Central memory CD4-positive, alpha-beta T cell (primary cell): ENCODE results near the gene CNDP2.

Source experiments
- DNase-seq: peaks from one replicate; pipeline ENCODE4 v3.0.0; 2022

The CNDP2 gene

GRCh38 chr18:74501386-74501785 is 5.2 kb downstream of the CNDP2 start:
- DNase-seq = no peak

GRCh38 chr18:74503137-74503536 is 7.0 kb downstream of the CNDP2 start:
- no peak for DNase-seq

GRCh38 chr18:74505776-74506175 is 9.6 kb downstream of the CNDP2 start:
- DNase-seq = no peak

DNA sequence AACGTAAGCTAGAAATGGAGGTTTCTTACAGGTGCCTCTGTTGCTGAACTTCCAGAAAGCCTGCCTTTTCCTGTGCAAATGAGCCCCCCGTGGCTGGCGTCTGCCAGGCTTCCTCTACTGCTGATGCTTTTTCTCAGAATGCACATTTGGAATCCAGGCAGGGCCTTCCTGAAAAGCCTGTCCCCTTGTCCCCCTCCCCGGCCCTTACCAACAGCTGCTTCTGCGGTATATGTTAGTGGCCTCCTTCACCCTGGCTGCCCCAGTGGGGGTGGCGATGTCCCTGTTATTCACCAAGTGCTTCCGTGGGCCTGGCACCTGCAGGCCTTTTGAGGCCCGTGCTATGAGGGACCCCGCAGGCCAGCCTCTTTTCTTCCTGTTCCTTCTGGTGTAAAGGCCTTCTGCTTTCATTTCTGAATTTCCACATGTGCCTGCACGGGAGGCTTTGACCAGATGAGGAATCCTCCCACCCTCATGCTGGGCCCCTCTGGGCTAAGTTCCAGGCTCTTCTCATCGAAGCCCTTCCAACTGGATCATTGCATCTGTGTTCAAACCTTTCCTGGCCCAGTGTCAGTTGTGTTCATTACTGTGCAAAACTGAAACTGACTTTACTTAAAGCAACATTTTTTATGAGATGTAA is 10.4 kb downstream of the CNDP2 start:
- DNase-seq = no peak

DNA sequence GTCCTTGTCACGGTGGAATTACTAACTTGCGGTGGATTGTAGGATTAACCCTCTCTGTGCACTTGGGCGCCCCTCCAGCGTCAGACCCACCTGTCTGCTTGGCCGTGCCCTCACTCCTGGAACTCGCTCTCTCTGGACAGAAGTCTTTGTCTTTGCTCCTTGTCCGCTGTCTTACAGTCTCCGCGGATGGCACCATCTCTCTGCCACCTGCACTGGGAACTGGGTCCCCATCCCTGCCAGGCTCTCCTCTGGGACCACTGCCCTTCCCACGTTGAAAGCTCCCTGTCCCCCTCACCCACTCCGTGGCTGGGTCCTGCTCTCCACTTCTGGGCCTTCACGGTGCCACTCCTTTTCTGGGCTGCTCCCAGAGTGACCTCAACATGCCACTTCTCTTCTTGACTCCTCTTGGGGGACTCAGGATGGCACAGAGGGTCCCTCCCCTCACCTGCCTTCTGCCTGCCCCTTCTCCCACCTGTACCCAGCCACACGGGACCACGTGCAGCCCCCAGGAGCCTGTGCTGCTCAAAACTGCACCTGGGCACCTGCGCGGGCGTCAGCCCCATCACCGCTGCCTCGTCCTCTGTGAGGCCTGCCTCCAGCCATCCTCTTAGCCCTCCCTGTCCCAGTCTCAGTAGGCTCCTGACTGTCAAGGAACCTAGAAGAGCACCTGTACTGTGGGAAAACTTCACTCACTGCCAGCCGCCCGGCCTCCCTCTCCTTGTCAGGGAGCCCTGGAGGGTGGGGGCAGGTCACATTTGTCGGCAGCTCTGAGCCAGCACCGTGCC is 11.1 kb downstream of the CNDP2 start:
- DNase-seq = no peak

- DNase-seq = no peak
These were observed 11.8 kb downstream of the CNDP2 start for GRCh38 chr18:74507927-74508326.

DNA sequence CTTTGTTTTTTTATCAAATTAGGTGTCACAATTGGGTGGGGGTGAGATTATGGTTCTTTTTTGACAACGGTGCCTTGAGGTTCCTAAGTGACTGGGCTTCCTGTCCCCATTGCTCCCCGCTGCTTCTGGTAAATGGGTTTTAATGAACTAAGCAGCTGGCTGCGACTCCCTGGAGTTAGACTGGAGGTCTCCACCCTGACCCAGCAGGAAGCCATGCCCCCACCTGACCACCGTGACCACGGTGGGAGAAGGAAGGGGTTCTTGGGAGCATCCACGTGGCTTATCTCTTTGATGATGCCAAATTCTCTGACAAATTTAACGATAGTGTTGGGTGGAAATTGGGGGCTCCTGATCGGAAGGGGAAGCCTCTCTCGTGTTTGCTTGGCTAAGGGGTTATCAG is 12.2 kb downstream of the CNDP2 start:
- DNase-seq = no peak

DNA sequence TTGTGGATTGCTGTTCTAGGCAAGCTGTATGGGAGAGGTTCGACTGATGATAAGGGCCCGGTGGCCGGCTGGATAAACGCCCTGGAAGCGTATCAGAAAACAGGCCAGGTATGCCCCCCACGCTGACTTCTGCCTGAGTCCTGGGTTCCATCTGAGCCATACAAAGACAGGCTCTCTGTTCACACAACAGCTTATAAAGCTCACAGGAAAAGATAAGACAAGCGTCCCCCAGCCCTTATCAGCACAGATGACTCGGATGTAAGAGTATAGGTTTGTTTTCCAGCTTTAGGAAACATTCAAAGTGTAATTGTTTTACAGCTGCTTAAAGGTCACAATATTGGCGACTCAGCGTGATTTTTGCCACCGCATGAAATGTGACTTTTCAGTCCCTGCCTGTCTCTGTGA is 12.7 kb downstream of the CNDP2 start:
- DNase-seq = no peak

DNA sequence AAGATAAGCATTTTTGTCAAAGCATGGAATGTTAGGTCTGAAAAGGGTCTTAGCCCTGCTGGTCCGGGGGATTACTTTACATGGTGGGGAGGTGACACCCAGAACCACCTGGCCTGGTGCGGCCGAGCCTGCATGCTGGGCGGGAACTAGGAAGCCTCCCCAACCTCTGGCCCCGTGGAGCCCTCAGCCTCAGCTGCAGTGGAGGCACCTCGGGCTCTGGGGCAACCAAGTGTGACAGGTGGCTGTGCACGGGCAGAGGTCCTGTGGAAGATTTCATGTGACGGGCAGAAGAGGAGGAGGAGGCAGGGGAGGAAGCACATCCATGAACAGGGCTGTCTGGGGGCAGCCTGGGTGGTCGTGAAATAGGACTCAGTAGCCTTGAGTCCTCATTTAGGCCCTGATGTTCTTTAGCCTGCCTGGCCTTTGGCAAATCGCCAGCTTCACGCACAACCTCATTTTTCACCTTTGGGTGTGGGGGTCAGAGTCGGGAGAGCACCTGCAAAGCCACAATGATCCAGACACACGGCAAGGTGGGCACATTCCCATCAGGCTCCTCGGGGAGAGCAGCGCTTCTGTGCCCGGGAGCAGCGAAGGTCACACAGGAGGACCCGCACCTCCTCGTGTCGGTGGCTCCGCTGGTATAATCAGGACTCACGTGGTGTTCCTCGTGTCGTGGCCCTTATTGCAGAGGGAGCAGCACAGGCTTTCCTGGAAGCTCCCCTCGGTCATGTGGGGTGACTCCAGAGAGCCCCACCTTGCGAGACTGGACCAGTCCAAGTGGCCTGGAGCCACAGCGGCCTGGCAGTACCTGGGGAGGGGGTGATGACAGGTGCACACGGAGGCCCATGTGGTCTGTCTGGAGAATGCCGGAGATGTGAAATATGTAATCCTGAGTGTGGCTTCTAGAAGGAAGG is 13.9 kb downstream of the CNDP2 start:
- DNase-seq = no peak

DNA sequence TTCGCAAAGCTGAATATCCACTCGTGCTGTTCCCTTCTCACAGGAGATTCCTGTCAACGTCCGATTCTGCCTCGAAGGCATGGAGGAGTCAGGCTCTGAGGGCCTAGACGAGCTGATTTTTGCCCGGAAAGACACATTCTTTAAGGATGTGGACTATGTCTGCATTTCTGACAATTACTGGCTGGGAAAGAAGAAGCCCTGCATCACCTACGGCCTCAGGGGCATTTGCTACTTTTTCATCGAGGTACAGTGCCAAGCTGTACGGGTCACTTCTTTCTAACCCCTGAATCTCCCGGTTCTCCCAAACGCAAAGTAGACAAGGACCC is 14.6 kb downstream of the CNDP2 start:
- DNase-seq = no peak

- no peak for DNase-seq
These were observed 15.7 kb downstream of the CNDP2 start for GRCh38 chr18:74511823-74512222.

DNA sequence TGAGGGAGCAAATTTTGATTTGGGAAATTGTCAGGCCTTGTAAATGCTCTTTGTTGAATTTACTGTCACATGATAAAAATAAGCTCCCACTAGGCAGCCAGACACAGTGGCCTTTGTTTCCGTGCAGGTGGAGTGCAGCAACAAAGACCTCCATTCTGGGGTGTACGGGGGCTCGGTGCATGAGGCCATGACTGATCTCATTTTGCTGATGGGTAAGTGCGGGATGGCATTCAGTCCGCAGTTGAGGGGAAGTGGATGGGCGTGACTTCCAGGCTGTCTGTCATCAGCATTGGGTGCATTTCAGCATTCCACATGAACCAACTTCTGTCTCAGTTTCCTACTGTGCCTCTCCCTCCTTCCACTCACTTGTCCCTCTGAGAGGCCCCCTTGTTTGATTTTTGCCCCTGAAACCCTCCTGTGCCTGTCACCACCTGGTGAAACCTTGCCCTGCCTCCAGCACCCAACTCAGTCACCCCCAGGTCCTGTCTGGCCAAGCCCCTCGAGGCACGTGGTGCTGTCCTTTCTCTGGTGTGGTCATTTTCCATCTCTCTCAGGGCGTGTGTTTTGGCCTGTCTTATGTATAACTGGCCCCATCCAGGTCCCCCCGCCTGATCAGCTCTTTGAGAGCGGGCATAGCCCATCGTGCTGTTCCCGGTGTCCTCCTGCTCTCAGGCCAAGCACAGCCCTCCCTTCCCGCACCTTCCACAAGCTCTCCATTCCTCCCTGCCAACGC is 16.3 kb downstream of the CNDP2 start:
- no peak for DNase-seq

DNA sequence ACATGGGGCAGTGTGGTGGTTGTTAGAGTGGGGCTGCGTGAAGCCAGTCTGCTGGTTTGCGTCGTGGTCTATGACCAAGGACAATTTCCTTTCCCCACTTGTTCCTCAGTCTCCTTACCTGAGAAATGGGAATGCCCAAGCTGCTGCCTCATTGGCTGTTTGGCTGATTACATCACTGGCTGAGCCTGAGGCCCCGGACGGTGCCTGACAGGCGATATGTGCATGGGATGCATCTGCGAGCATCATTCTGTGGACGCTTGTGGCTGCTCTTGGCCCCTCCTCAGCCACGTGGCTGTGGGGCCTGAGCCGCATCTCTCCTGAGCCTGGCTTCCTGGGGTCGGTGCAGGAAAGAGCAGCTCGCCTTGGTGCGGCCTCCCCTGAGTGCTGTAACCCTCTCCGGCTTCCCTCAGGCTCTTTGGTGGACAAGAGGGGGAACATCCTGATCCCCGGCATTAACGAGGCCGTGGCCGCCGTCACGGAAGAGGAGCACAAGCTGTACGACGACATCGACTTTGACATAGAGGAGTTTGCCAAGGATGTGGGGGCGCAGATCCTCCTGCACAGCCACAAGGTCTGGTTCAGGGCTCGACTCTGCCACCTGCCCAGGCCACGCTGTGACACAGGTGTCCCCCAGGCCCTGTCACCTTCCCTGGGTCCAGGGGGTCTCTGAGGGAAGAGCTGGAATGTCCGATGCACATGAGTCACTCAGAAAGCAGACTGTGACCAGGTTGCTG is 17.2 kb downstream of the CNDP2 start:
- DNase-seq = no peak

- no peak for DNase-seq
These were observed 17.7 kb downstream of the CNDP2 start for GRCh38 chr18:74513883-74514205.

DNA sequence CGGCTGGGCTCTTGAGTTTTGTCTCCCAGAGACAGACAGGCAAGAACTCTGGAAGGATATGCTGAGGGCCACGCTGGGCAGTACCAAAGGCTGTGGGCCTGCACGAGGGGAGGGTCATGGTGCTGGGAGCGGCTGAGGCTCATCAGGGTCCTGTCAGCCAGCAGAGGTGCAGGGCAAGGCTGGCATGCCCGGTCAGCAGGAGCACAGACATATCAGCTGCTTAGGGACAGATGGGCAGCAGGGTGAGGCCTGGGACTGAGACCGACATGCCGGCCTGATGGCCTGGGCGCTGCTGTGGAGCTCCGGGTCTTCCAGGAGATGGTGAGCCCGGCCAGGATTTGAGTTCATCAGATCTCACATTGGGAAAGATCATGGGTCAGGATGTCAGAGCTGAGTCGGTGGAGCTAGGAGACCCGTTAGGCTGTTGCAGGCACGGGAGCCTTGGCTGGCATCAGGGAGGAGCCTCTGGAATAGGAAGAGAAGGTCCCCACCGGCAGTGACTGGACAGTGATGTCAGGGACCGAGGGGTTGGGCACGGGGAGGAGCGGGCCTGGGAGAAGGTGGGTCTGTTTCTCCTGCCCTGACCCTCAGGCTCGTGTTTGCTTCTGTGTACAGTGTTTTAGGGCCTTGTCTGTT is 18.8 kb downstream of the CNDP2 start:
- DNase-seq = no peak

DNA sequence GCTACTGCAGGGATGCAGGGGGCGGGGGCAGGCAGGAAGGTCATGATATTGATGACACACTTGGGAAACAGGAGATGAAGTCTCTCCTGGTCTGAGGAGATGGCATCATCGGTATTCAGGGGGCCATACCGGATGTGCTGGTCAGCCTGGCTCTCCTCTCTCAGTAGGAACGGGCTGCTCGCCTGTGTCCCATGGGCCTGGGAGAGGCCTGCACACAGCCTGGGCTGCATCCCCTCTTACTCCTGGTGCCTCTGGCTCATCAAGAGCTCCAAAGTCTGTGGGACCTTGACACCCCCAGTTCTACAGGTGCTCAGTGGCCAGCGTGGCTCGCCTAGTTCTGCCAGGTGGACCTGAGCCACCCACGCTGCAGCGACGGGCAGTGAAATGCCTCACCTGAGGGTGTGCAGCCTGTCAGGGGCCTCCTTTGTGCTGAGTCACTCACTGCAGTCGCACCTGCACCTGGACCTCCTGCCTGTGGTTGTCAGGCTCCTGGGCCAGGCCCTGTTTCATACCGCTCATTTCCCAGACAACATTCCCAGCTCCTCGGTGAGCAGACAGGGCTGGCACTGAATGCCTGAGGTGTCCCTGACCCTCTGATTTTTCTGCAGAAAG is 19.6 kb downstream of the CNDP2 start:
- DNase-seq = no peak

GRCh38 chr18:74516271-74517235 is 20.4 kb downstream of the CNDP2 start:
- DNase-seq = no peak

DNA sequence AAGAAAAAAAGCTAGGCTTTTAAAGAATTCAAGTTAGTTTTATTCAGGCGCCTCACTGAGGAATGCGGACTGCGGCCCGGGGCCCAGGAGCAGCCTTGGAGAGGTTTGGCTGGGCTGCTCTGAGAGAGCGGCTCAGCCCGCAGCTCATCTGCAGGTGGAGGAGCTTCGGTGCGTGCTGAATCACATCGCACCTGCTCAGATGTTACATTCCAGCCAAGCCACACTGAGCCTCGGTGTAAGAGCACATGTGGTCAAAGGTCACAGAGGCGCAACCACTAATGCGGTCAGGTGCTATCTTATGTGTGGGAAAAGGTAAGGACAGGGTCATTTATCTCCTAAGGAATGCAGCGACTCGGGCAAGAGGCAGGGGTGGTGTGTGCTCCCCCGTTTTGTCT is 21.1 kb downstream of the CNDP2 start:
- no peak for DNase-seq

DNA sequence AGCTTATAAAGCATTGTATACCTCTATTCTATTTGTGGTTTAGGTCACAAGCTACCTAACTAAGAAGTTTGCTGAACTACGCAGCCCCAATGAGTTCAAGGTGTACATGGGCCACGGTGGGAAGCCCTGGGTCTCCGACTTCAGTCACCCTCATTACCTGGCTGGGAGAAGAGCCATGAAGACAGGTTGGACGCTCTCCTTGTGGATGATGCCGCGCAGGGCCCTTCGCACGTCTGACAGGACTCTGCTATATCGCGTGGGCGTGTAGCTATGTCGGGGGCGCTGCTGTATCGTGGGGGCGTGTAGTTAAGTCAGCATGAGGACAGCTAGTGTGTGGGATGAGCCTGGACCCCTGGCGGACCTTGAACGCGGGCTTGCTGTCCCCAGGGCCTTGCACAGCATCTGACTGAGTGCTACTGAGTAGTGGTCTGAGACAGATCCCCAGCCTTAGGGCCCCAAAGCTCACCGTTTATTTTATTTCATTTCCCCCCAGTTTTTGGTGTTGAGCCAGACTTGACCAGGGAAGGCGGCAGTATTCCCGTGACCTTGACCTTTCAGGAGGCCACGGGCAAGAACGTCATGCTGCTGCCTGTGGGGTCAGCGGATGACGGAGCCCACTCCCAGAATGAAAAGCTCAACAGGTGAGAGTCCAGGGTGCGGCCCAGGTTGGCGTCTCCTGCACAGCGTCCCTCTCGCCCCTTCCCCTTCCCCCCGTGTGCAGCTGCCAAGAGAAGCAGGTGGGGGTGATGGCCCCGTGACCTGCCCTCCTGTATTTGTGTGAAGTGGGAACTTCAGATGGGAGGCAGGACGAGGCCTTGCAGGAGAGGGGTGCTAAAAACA is 22.5 kb downstream of the CNDP2 start:
- DNase-seq = no peak
